Gastrocnemius medialis (tissue), 4 donors: ENCODE measurements around the gene LRFN2. TPM values are rescaled to one million over a fixed set of nuclear protein-coding genes. Genes with fewer than 3 reads are reported as not detected.

Experiments
- ATAC-seq, 2 donors: fragments of 150-250 bp; one replicate each; pipeline ENCODE4 v1.9.1; 2016
- DNase-seq, 2 donors: peaks; one replicate each; pipeline ENCODE4 v3.0.0-alpha.2; 2019
- H3K27ac ChIP-seq, 4 donors: fragments of 200-600 bp; sonication (generic); 1 replicate in 1 of 4; 2 replicates in 3 of 4; pipeline ENCODE4 v1.5.1; 2016 to 2018; ENCODE audit warnings: mild to moderate bottlenecking in 2 of 4, moderate library complexity in 1 of 4
- H3K27me3 ChIP-seq, 3 donors: fragments of 200-600 bp; sonication (generic) in 2 of 3; 1 replicate in 1 of 3; 2 replicates in 2 of 3; pipeline versions ENCODE4 v1.5.1 to v1.6.0; 2016 to 2019; ENCODE audit warnings: mild to moderate bottlenecking in 1 of 3, moderate library complexity in 1 of 3
- H3K36me3 ChIP-seq, 2 donors: fragments of 200-600 bp; sonication (generic) in 1 of 2; one replicate each; pipeline ENCODE4 v1.5.1; 2017 to 2018
- H3K4me1 ChIP-seq, 2 donors: fragments of 200-600 bp; sonication (generic) in 1 of 2; one replicate each; pipeline ENCODE4 v1.5.1; 2016 to 2017; ENCODE audit warnings: mild to moderate bottlenecking in 2 of 2
- H3K4me3 ChIP-seq, 4 donors: fragments of 200-600 bp; sonication (generic) in 3 of 4; 1 replicate in 1 of 4; 2 replicates in 3 of 4; pipeline ENCODE4 v1.5.1; 2016 to 2019; ENCODE audit warnings: mild to moderate bottlenecking in 2 of 4
- H3K9me3 ChIP-seq, 3 donors: fragments of 200-600 bp; sonication (generic) in 2 of 3; 1 replicate in 1 of 3; 2 replicates in 2 of 3; pipeline ENCODE4 v1.5.1; 2016 to 2019
- CTCF ChIP-seq, 5 experiments: fragments of 450-650 bp in 3 of 5; fragments of 200-600 bp in 2 of 5; sonication (generic) in 2 of 5; IDR thresholded peaks in 4 of 5; conservative IDR thresholded peaks in 1 of 5; 1 replicate in 4 of 5; 2 replicates in 1 of 5; pipeline ENCODE4 v1.5.1; 2016 to 2019; ENCODE audit warnings: antibody characterized with exemption in 5 of 5, mild to moderate bottlenecking in 3 of 5, moderate library complexity in 3 of 5
- POLR2A ChIP-seq, 2 donors: fragments of 450-650 bp; IDR thresholded peaks; one replicate each; pipeline ENCODE4 v1.6.1; 2017; ENCODE audit warnings: antibody characterized with exemption in 2 of 2, mild to moderate bottlenecking in 2 of 2, moderate library complexity in 2 of 2
- in situ Hi-C, 4 donors: fragments of 200-750 bp; cut with MboI; loops; one replicate each; pipeline versions ENCODE4 v1.15.0 to v1.8.0; 2017; ENCODE audit warnings: low sequenced_read_pairs in 4 of 4
- intact Hi-C: fragments of 100-400 bp; cut with DNase I; formaldehyde crosslinking; loops from one replicate; pipeline ENCODE4 v1.15.1; 2023; ENCODE audit warnings: low total_unique reads
- total RNA-seq, 4 donors: library from RNA; depleted of rRNA; stranded (reverse); fragments of >200 nt; gene quantifications; one replicate each; pipeline versions ENCODE4 v1.1.0 to v1.2.3, GENCODE V29; 2016

LRFN2 gene
- total RNA-seq, 4 donors from 2014 or later = not detected

- H3K36me3 ChIP-seq = no peaks in the 10 kb centered on the region
- H3K27ac ChIP-seq = no peak overlapping the region
- in situ Hi-C loops = no loop called here
- no peaks in the 10 kb centered on the region for H3K9me3 ChIP-seq
- DNase-seq = no peak
- ATAC-seq = no peak
- intact Hi-C loops = no loop called here
- no peaks in the 10 kb centered on the region for H3K4me1 ChIP-seq
- no peak for TF ChIP-seq POLR2A (IDR thresholded peaks at IDR 0.05)
- TF ChIP-seq CTCF (IDR thresholded peaks at IDR 0.05 in 4 of 5, conservative IDR thresholded peaks at IDR 0.05 in 1 of 5) = no peak
- H3K4me3 ChIP-seq = no peak overlapping the region
- no peaks in the 10 kb centered on the region for H3K27me3 ChIP-seq
Measured at GRCh38 chr6:40528051-40528450, 59.1 kb downstream of the LRFN2 start.

GRCh38 chr6:40526036-40526435, 61.1 kb downstream of the LRFN2 start:
- in situ Hi-C loops (no loop called here), intact Hi-C loops (no loop called here)
- Histone ChIP-seq H3K36me3 (no peaks in the 10 kb centered on the region), H3K4me3 (no peak overlapping the region), H3K27me3 (no peaks in the 10 kb centered on the region), H3K4me1 (no peaks in the 10 kb centered on the region), H3K9me3 (no peaks in the 10 kb centered on the region), H3K27ac (no peak overlapping the region)
- ATAC-seq (no peak), DNase-seq (no peak)
- TF ChIP-seq POLR2A (IDR thresholded peaks at IDR 0.05) (no peak), CTCF (IDR thresholded peaks at IDR 0.05 in 4 of 5, conservative IDR thresholded peaks at IDR 0.05 in 1 of 5) (no peak)

- Histone ChIP-seq H3K4me3 (no peak overlapping the region), H3K27me3 (no peaks in the 10 kb centered on the region), H3K36me3 (no peaks in the 10 kb centered on the region), H3K4me1 (no peaks in the 10 kb centered on the region), H3K9me3 (no peaks in the 10 kb centered on the region), H3K27ac (no peak overlapping the region)
- TF ChIP-seq CTCF (IDR thresholded peaks at IDR 0.05 in 4 of 5, conservative IDR thresholded peaks at IDR 0.05 in 1 of 5) (no peak), POLR2A (IDR thresholded peaks at IDR 0.05) (no peak)
- ATAC-seq = no peak
- no peak for DNase-seq
- intact Hi-C loops (no loop called here), in situ Hi-C loops (no loop called here)
Measured at GRCh38 chr6:40524797-40525585, 62.2 kb downstream of the LRFN2 start.

- no peak for DNase-seq
- peaks cover 0 to 4% (median 0%) of the 10 kb centered on the region in 3 donors for H3K27me3 ChIP-seq
- in situ Hi-C loops (no loop called here), intact Hi-C loops (no loop called here)
- no peak overlapping the region for H3K27ac ChIP-seq
- H3K4me1 ChIP-seq = no peaks in the 10 kb centered on the region
- H3K4me3 ChIP-seq = no peak overlapping the region
- ATAC-seq = no peak
- TF ChIP-seq CTCF (IDR thresholded peaks at IDR 0.05 in 4 of 5, conservative IDR thresholded peaks at IDR 0.05 in 1 of 5) = no peak
- TF ChIP-seq POLR2A (IDR thresholded peaks at IDR 0.05) = no peak
- H3K36me3 ChIP-seq = no peaks in the 10 kb centered on the region
- no peaks in the 10 kb centered on the region for H3K9me3 ChIP-seq
Measured at GRCh38 chr6:40523505-40524172, 63.5 kb downstream of the LRFN2 start.
